Vagina (tissue), 2 donors: ENCODE measurements around the gene SPOCK1.

Experiments used
- POLR2A ChIP-seq, 2 donors: fragments of 450-650 bp; IDR thresholded peaks; one replicate each; pipeline ENCODE4 v1.6.1; 2017; ENCODE audit warnings: antibody characterized with exemption in 2 of 2, mild to moderate bottlenecking in 2 of 2, moderate library complexity in 2 of 2
- POLR2AphosphoS5 ChIP-seq, 2 donors: sonication (generic); formaldehyde crosslinking; IDR thresholded peaks; one replicate each; pipeline ENCODE4 v1.9.0; 2017; ENCODE audit warnings: antibody characterized with exemption in 2 of 2, mild to moderate bottlenecking in 2 of 2, low read depth in 1 of 2; ENCODE audit not compliant: insufficient read depth in 1 of 2
- TF ChIP-seq, protein P1 (sequence below), 3 experiments: fragments of 450-650 bp in 2 of 3; fragments of 200-600 bp in 1 of 3; sonication (generic) in 1 of 3; IDR thresholded peaks; one replicate each; pipeline ENCODE4 v1.5.1; 2017 to 2019; ENCODE audit warnings: antibody characterized with exemption in 3 of 3, mild to moderate bottlenecking in 2 of 3, moderate library complexity in 2 of 3

DNA sequence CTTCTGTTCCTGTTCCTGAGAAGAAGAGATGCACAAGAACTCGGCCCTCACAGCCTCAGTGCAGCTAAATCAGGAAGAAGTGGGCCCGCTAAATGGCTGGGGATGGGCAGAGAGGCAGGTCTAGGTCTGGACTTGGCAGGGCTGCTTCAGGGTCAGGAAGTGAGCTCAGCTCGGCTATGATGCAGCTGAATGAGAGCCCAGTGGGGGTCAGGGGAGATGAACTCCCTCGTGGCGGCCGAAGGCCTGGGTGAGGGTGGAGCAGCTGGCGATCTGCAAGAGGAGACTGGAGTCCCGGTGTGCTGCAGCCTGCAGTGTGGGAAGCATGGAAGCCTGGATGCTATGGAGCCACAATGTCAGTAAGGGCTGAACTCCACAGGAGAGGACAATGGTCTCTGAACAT is 466.2 kb downstream of the SPOCK1 start:
- TF ChIP-seq, protein P1, sequence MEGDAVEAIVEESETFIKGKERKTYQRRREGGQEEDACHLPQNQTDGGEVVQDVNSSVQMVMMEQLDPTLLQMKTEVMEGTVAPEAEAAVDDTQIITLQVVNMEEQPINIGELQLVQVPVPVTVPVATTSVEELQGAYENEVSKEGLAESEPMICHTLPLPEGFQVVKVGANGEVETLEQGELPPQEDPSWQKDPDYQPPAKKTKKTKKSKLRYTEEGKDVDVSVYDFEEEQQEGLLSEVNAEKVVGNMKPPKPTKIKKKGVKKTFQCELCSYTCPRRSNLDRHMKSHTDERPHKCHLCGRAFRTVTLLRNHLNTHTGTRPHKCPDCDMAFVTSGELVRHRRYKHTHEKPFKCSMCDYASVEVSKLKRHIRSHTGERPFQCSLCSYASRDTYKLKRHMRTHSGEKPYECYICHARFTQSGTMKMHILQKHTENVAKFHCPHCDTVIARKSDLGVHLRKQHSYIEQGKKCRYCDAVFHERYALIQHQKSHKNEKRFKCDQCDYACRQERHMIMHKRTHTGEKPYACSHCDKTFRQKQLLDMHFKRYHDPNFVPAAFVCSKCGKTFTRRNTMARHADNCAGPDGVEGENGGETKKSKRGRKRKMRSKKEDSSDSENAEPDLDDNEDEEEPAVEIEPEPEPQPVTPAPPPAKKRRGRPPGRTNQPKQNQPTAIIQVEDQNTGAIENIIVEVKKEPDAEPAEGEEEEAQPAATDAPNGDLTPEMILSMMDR (IDR thresholded peaks at IDR 0.05) = no peak
- TF ChIP-seq POLR2AphosphoS5 (IDR thresholded peaks at IDR 0.05; ENCODE audit: insufficient read depth in 1 of 2, low read depth in 1 of 2) = no peak
- no peak for TF ChIP-seq POLR2A (IDR thresholded peaks at IDR 0.05)
